NB4 (cell line): Measurements from ENCODE around the gene ZNF135.

Source experiments
- CTCF ChIP-seq: IDR thresholded peaks from one replicate; pipeline ENCODE4 v1.5.1; 2012; ENCODE audit warnings: low read depth, low read length
- MAX ChIP-seq: IDR thresholded peaks from 2 replicates; pipeline ENCODE4 v1.6.1; 2011; ENCODE audit warnings: low read depth, low read length
- POLR2A ChIP-seq: IDR thresholded peaks from 2 replicates; pipeline ENCODE4 v1.6.1; 2011; ENCODE audit warnings: mild to moderate bottlenecking; ENCODE audit not compliant: insufficient read length; ENCODE audit errors: extremely low read depth

GRCh38 chr19:58054901-58055874 is 3.9 kb upstream of the ZNF135 start:
- TF ChIP-seq CTCF (no peak), POLR2A (no peak), MAX (no peak)
